ENCODE results near the gene IQSEC1. TPM values are rescaled to one million over a fixed set of nuclear protein-coding genes. Genes with fewer than 3 reads are reported as not detected.

Gene IQSEC1
- total and polyA plus RNA-seq, 2 experiments from 2014 or later, result 8.0 to 51.9 TPM

GRCh38 chr3:13115991-13116390 is 42.8 kb upstream of the IQSEC1 start:
- H3K36me3 Mint-ChIP-seq (ENCODE audit: low read depth), result no peaks in the 10 kb centered on the region
- H3K4me1 Mint-ChIP-seq, result peaks cover 17% of the 10 kb centered on the region
- Histone ChIP-seq H3K36me3 (ENCODE audit: insufficient read depth) (no peaks in the 10 kb centered on the region), H3K79me2 (replicated peaks; ENCODE audit: insufficient read depth) (no peaks in the 10 kb centered on the region), H3K27me3 (ENCODE audit: insufficient read depth) (no peaks in the 10 kb centered on the region), H3K4me3 (no peak overlapping the region), H2AFZ (no peak overlapping the region), H3K9me2 (ENCODE audit: insufficient read depth) (no peaks in the 10 kb centered on the region), H3K27ac (ENCODE audit: low read depth) (no peak overlapping the region), H3K4me2 (no peak overlapping the region), H4K20me1 (replicated peaks; ENCODE audit: insufficient read depth) (no peaks in the 10 kb centered on the region), H3K4me1 (ENCODE audit: insufficient read depth) (no peaks in the 10 kb centered on the region), H3F3A (replicated peaks; ENCODE audit: low read depth) (no peaks in the 10 kb centered on the region)
- peaks cover 12% of the 10 kb centered on the region for H3K27me3 Mint-ChIP-seq (ENCODE audit: insufficient read depth, low read depth, poor library complexity)
- TF ChIP-seq JUNB (IDR thresholded peaks at IDR 0.05; ENCODE audit: unreplicated experiment) (no peak), ETS1 (IDR thresholded peaks at IDR 0.05) (no peak), ZNF331 (CRISPR knock-in tag; IDR thresholded peaks at IDR 0.05; ENCODE audit: low read depth) (no peak), ZNF462 (CRISPR knock-in tag; IDR thresholded peaks at IDR 0.05) (no peak), POLR2AphosphoS5 (IDR thresholded peaks at IDR 0.05; ENCODE audit: low read depth) (no peak), STAT1 (IDR thresholded peaks at IDR 0.05; ENCODE audit: unreplicated experiment) (no peak), NANOG (IDR thresholded peaks at IDR 0.05; ENCODE audit: borderline replicate concordance) (no peak), EZH2 (IDR thresholded peaks at IDR 0.05; ENCODE audit: low read depth, unreplicated experiment) (no peak), EZH2phosphoT487 (IDR thresholded peaks at IDR 0.05; ENCODE audit: unreplicated experiment) (no peak), REST (IDR thresholded peaks at IDR 0.05; ENCODE audit: unreplicated experiment) (no peak), CTCF (conservative IDR thresholded peaks at IDR 0.05; ENCODE audit: low read depth in 2 of 2) (no peak), ZNF114 (CRISPR knock-in tag; IDR thresholded peaks at IDR 0.05) (no peak), CREB1 (CRISPR knock-in tag; IDR thresholded peaks at IDR 0.05; ENCODE audit: low read depth) (no peak)
- H3K9me3 Mint-ChIP-seq, result no peaks in the 10 kb centered on the region
- no peak overlapping the region for H3K27ac Mint-ChIP-seq
- DNase-seq (ENCODE audit: low spot score) (no peak), ATAC-seq (no peak)
- no peak overlapping the region for H3K4me3 Mint-ChIP-seq
